WTC11 (cell line): ENCODE results near the gene REST.

ENCODE experiments used
- CREM ChIP-seq: sonication (generic); formaldehyde crosslinking; IDR thresholded peaks from 2 replicates; pipeline ENCODE4 v1.8.1; 2022; ENCODE audit warnings: mild to moderate bottlenecking, missing genetic modification reagents, moderate library complexity
- ESRRA ChIP-seq: sonication (generic); formaldehyde crosslinking; IDR thresholded peaks from 2 replicates; pipeline ENCODE4 v1.8.1; 2022; ENCODE audit warnings: mild to moderate bottlenecking, missing genetic modification reagents, borderline replicate concordance
- GRHL2 ChIP-seq: fragments of 250-450 bp; sonication (Bioruptor Pico); IDR thresholded peaks from 2 replicates; pipeline ENCODE4 v1.8.0; 2022; ENCODE audit warnings: mild to moderate bottlenecking, moderate library complexity; ENCODE audit not compliant: insufficient replicate concordance, severe bottlenecking
- NFE2L1 ChIP-seq: sonication (generic); formaldehyde crosslinking; IDR thresholded peaks from 2 replicates; pipeline ENCODE4 v1.8.1; 2023; ENCODE audit warnings: missing genetic modification reagents
- TEAD4 ChIP-seq: sonication (generic); formaldehyde crosslinking; IDR thresholded peaks from 2 replicates; pipeline ENCODE4 v1.8.0; 2022; ENCODE audit warnings: mild to moderate bottlenecking, missing genetic modification reagents
- TF ChIP-seq, protein P1 (sequence below): sonication (generic); formaldehyde crosslinking; conservative IDR thresholded peaks from 2 replicates; pipeline ENCODE4 v1.8.1; 2023; ENCODE audit warnings: mild to moderate bottlenecking, low read depth, missing genetic modification reagents, moderate library complexity
- TF ChIP-seq, protein P2 (sequence below): sonication (generic); formaldehyde crosslinking; IDR thresholded peaks from 2 replicates; pipeline ENCODE4 v1.8.1; 2023; ENCODE audit warnings: mild to moderate bottlenecking, moderate library complexity, missing genetic modification reagents
- TF ChIP-seq, protein P3 (sequence below): fragments of 200-600 bp; IDR thresholded peaks from 2 replicates; pipeline ENCODE4 v1.8.0; 2022; ENCODE audit warnings: antibody characterized with exemption
- TF ChIP-seq, protein P4 (sequence below): fragments of 250-450 bp; sonication (Bioruptor Pico); IDR thresholded peaks from 2 replicates; pipeline ENCODE4 v1.8.0; 2021; ENCODE audit warnings: mild to moderate bottlenecking
- TF ChIP-seq, protein P5 (sequence below): sonication (generic); formaldehyde crosslinking; IDR thresholded peaks from 2 replicates; pipeline ENCODE4 v1.8.0; 2022; ENCODE audit warnings: mild to moderate bottlenecking, missing genetic modification reagents
- TF ChIP-seq, protein P6 (sequence below): sonication (generic); formaldehyde crosslinking; IDR thresholded peaks from 2 replicates; pipeline ENCODE4 v1.8.0; 2022; ENCODE audit warnings: mild to moderate bottlenecking, missing genetic modification reagents

DNA sequence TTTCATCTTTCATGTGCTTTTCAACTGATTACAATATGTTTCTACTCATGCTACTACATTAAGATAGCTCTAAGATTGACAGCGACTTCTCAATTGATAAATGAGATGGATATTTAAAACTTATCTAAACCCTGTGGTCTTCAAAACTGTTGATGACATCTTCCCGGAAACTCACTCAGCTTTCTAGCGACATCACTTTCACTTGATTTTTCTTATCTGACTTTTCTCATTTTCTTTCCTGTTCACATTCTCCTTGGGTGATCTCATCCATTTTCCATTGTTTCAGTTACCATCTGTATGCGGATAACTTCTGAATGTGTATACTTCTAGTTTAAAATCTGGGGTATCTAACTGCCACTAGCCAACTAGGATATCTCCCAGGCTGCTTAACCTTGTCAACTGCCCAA, 74.1 kb downstream of the REST start:
- TF ChIP-seq, protein P1, sequence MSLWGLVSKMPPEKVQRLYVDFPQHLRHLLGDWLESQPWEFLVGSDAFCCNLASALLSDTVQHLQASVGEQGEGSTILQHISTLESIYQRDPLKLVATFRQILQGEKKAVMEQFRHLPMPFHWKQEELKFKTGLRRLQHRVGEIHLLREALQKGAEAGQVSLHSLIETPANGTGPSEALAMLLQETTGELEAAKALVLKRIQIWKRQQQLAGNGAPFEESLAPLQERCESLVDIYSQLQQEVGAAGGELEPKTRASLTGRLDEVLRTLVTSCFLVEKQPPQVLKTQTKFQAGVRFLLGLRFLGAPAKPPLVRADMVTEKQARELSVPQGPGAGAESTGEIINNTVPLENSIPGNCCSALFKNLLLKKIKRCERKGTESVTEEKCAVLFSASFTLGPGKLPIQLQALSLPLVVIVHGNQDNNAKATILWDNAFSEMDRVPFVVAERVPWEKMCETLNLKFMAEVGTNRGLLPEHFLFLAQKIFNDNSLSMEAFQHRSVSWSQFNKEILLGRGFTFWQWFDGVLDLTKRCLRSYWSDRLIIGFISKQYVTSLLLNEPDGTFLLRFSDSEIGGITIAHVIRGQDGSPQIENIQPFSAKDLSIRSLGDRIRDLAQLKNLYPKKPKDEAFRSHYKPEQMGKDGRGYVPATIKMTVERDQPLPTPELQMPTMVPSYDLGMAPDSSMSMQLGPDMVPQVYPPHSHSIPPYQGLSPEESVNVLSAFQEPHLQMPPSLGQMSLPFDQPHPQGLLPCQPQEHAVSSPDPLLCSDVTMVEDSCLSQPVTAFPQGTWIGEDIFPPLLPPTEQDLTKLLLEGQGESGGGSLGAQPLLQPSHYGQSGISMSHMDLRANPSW = no peak
- TF ChIP-seq, protein P2, sequence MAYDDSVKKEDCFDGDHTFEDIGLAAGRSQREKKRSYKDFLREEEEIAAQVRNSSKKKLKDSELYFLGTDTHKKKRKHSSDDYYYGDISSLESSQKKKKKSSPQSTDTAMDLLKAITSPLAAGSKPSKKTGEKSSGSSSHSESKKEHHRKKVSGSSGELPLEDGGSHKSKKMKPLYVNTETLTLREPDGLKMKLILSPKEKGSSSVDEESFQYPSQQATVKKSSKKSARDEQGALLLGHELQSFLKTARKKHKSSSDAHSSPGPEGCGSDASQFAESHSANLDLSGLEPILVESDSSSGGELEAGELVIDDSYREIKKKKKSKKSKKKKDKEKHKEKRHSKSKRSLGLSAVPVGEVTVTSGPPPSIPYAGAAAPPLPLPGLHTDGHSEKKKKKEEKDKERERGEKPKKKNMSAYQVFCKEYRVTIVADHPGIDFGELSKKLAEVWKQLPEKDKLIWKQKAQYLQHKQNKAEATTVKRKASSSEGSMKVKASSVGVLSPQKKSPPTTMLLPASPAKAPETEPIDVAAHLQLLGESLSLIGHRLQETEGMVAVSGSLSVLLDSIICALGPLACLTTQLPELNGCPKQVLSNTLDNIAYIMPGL (CRISPR knock-in tag) = no peak
- TF ChIP-seq, protein P3, sequence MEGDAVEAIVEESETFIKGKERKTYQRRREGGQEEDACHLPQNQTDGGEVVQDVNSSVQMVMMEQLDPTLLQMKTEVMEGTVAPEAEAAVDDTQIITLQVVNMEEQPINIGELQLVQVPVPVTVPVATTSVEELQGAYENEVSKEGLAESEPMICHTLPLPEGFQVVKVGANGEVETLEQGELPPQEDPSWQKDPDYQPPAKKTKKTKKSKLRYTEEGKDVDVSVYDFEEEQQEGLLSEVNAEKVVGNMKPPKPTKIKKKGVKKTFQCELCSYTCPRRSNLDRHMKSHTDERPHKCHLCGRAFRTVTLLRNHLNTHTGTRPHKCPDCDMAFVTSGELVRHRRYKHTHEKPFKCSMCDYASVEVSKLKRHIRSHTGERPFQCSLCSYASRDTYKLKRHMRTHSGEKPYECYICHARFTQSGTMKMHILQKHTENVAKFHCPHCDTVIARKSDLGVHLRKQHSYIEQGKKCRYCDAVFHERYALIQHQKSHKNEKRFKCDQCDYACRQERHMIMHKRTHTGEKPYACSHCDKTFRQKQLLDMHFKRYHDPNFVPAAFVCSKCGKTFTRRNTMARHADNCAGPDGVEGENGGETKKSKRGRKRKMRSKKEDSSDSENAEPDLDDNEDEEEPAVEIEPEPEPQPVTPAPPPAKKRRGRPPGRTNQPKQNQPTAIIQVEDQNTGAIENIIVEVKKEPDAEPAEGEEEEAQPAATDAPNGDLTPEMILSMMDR = no peak
- TF ChIP-seq CREM (CRISPR knock-in tag) = no peak
- TF ChIP-seq, protein P4, sequence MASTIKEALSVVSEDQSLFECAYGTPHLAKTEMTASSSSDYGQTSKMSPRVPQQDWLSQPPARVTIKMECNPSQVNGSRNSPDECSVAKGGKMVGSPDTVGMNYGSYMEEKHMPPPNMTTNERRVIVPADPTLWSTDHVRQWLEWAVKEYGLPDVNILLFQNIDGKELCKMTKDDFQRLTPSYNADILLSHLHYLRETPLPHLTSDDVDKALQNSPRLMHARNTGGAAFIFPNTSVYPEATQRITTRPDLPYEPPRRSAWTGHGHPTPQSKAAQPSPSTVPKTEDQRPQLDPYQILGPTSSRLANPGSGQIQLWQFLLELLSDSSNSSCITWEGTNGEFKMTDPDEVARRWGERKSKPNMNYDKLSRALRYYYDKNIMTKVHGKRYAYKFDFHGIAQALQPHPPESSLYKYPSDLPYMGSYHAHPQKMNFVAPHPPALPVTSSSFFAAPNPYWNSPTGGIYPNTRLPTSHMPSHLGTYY (CRISPR knock-in tag) = no peak
- TF ChIP-seq ESRRA (CRISPR knock-in tag) = no peak
- TF ChIP-seq, protein P5, sequence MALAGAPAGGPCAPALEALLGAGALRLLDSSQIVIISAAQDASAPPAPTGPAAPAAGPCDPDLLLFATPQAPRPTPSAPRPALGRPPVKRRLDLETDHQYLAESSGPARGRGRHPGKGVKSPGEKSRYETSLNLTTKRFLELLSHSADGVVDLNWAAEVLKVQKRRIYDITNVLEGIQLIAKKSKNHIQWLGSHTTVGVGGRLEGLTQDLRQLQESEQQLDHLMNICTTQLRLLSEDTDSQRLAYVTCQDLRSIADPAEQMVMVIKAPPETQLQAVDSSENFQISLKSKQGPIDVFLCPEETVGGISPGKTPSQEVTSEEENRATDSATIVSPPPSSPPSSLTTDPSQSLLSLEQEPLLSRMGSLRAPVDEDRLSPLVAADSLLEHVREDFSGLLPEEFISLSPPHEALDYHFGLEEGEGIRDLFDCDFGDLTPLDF (CRISPR knock-in tag) = no peak
- no peak for TF ChIP-seq NFE2L1
- TF ChIP-seq, protein P6, sequence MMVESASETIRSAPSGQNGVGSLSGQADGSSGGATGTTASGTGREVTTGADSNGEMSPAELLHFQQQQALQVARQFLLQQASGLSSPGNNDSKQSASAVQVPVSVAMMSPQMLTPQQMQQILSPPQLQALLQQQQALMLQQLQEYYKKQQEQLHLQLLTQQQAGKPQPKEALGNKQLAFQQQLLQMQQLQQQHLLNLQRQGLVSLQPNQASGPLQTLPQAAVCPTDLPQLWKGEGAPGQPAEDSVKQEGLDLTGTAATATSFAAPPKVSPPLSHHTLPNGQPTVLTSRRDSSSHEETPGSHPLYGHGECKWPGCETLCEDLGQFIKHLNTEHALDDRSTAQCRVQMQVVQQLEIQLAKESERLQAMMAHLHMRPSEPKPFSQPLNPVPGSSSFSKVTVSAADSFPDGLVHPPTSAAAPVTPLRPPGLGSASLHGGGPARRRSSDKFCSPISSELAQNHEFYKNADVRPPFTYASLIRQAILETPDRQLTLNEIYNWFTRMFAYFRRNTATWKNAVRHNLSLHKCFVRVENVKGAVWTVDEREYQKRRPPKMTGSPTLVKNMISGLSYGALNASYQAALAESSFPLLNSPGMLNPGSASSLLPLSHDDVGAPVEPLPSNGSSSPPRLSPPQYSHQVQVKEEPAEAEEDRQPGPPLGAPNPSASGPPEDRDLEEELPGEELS (CRISPR knock-in tag) = no peak
- no peak for TF ChIP-seq GRHL2 (CRISPR knock-in tag)
- no peak for TF ChIP-seq TEAD4
